ENCODE results near the gene PEAR1.

GRCh38 chr1:156931211-156931952, 37.9 kb downstream of the PEAR1 start:
- TF ChIP-seq CTCF (IDR thresholded peaks at IDR 0.05) (no peak), POLR2A (IDR thresholded peaks at IDR 0.05) (no peak), POLR2AphosphoS5 (IDR thresholded peaks at IDR 0.05; ENCODE audit: insufficient read depth in 1 of 2, low read depth in 1 of 2) (no peak)
